ENCODE measurements around the gene VIM.
"Not testable (repeated sequence)": the region's sequence is repeated elsewhere in the genome, so short reads cannot be mapped to it uniquely, and the experiment has no call there.

Gene VIM

DNA sequence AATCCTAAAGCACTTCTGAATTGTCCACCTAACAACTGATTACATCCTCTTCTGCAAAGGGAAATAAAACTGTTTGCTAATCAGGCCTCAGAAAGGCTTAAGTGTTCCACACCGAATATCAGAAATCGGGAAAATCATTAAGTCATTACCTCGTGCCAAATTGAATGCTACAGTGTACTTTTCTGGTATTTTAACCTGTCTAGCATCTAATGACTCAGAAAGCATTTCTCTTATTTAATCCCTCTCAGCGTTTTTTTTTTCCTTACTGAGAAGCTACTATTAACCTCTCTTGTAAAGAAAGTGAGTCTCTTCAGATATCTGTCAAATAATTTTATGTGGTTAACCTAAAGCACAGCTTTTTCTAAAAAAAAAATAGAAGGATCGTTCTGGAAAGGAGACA, 28.6 kb downstream of the VIM start:
- no peak for DNase-seq (ENCODE audit: low read depth)

DNA sequence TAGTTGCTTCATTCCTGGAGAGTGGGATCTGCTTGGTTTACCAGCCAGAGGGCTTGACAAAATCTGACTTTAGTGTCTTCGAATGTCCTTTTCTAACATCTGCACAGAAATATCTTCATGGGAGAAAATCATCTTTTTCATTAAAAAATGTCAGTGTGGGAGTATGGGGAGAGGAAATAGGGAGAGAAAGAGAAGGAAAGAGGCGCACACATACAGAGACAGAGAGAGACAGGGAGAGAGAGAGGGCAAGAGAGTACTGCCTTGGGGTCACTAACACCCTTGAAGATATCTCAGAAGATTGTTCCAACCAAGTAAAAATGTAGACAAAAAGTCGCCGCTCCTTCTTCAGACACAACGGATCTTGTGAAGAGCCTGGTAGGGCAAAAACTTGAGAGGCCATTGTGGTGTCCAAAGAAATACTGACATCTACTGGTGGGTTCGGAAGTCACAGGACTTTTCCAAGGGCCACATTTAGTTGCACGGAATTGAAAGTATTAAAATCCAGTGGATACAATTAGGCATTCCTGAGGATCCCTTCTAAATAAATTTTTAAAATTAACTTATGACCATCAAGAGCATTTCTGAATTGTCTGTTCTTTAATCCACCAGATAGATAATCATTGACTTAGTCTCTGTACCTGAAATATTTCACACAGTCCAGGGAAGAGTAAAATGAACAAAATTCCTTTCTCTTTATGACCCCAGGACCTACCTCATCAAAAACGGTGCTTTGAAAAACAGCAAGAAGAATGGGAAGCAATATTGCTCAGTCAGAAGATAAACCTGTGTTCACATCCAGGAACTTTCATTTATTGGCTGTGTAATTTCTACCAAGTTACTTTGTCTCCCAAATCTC, 29.7 kb downstream of the VIM start:
- DNase-seq (ENCODE audit: low read depth): no peak

DNA sequence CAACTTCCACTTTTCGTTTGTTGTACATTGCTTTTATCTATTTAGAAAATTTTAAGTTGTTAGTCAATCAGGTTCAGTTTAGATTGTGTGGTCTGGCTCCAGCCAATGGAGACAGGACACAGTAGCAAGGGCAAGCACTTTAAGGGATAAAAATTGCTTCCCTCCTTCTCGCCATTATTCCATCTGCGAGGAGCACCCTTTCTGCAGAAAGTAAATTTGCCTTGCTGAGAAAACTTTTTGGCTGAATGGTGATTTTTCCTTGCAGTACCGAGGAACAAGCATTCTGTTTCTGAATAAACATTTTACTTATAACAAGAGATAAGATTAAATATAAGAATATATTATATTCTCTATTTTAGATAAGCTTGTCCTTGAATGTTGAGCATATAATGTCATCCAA, 34.5 kb downstream of the VIM start:
- no peak for DNase-seq (ENCODE audit: low read depth)

DNA sequence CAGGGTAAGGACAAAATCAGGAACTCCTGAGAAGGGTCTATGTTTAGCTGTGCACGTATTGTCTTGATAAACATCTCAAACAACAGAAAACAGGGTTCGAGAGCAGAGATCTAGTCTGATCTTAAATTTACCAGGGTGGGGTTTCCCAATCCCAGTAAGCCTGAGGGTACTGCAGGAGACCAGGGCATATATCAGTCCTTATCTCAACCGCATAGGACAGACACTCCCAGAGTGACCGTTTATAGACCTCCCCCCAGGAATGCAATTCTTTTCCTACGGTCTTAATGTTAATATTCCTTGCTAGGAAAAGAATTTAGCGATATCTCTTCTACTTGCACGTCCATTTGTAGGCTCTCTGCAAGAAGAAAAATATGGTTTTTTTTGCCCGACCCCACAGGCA, 35.5 kb downstream of the VIM start:
- no peak for DNase-seq (ENCODE audit: low read depth)

DNA sequence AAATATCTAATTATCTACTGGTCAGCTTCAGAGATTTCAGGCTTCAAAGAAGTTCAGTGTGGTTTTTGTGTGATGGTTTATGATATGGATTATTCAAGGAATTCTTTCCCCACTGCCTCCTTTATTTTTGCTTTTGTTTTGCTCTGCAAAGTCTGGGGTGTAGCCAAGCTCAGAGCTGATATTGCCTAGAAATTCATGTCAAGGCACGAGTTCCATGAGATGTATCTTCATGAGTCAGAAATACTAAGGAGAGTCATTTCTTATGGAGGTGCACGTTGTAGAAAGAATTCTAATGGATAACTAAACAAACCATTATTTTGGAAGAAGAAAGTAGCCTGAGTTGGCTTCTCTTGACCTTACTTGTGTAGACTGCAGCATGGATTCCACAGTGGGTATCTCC, 37.4 kb downstream of the VIM start:
- DNase-seq (ENCODE audit: low read depth): no peak

DNA sequence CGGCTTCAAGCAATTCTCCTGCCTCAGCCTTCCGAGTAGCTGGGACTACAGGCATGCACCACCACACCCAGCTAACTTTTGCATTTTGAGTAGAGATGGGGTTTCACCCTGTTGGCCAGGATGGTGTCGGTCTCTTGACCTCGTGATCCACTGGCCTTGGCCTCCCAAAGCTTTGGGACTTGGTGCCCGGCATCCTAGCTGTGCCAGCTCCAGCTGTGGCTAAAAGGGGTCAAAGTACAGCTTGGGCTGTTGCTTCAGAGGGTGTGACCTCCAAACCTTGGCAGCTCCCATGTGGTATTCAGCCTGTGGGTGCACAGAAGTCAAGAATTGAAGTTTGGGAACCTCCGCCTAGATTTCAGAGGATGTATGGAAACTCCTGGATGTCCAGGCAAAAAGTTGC, 38.5 kb downstream of the VIM start:
- DNase-seq (ENCODE audit: low read depth): not testable (repeated sequence)

DNA sequence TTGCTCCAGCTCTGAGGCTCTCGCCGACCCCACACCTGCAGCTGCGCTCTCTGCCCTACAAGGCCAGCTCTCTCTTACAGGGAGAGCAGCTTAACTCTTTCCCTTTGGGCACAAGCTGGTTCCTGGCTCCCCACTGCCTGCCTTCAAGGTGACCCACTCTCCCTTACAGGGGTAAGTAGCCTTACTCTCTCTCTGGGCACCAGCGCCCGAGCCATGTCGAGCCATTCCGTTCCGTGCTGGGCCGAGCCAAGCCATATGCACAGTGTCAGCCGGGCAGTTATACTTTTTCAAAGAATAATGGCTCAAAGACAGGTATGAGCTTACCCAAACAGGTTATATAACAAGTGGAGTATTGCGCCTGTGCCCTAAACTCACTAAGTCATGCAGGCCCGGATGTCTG, 44.6 kb downstream of the VIM start:
- no peak for DNase-seq (ENCODE audit: low read depth)

DNA sequence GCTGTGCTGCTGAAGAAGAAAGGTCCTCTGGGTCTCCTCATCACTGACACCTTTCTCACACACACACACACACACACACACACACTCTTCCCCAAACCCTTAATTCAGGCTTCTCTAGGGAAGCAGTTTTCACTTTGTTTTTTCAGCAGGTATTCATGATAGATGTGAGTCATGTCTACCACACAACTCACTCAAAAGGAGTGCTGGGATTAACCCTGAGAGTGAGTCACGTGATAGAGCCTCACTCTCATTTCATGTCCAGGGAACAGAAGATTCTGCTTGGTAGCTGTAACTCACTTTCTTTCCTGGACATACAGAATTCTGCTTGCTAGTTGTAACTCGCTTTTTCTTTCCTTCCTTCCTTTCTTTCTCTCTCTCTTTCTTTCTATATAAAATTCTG, 45.4 kb downstream of the VIM start:
- DNase-seq (ENCODE audit: low read depth): no peak

DNA sequence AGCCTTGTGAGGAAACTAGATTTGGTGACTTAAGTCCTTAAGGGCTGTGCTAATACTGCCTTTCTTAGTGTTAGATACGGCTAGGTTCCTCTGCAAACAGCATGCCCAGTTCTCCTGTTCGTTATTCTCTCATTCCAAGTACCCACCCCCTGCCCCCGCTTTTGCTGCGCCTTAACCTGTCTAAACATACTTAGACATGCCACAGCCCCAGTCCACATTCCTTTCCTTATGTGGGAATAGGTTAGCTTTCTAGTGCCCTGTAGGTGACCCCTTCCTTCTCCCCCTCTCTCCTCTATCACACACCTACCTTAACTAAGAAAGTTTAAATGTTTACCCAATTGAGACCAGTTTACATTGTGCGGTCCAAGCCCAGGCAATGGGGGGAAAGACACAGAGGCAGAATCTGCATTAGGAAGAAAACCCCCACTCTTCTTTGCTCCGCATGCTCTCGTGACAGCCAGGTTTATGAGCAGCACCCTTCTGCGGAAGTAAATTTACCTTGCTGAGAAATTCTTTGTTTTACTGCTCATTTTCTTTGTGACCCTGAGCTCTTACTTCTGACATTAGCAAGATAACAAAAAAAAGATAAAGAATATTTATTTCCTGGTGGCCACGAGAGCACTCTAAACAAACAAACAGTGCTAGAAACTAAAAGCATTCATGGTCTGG, 48.8 kb downstream of the VIM start:
- DNase-seq (ENCODE audit: low read depth): no peak

DNA sequence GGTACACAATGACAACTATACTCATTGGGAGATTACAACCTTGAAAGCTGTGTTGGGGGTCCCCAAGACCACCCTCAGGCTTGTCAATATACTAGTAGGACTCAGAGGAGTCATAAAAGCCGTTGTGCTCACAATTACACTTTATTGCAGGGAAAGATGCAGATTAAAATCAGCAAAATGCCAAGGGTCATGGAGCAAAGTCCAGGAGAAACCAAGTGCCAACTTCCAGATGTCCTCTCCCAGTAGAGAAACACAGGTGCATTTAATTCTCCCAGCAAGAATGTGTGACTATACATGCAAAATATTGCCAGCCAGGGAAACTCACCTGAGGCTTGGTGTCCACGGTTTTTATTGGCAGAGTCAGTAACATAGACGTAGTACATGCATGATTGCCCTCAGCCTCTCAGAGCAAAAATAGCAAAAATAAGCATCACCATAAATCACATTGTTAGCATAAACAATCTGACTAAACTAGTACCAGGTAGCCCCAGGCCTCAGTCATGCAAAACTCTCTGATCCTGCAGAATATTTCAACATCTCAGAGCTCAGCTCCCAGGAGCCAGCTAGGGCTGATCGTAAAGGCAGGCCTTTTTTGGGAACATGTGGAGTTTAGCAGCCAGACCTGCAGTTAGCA, 50.7 kb downstream of the VIM start:
- no peak for DNase-seq (ENCODE audit: low read depth)

DNA sequence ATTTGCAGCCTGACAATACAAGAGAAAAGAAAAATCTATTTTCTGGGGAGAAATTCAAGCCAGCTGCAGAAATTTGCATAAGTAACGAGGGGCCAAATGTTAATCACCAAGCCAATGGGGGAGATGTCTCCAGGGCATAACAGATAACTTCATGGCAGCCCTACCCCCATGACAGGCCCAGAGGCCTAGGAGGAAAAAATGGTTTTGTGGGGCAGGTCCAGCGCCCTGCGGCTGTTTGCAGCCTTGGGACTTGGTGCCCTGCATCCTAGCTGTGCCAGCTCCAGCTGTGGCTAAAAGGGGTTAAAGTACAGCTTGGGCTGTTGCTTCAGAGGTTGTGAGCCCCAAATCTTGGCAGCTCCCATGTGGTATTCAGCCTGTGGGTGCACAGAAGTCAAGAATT, 54.3 kb downstream of the VIM start:
- DNase-seq (ENCODE audit: low read depth): no peak

DNA sequence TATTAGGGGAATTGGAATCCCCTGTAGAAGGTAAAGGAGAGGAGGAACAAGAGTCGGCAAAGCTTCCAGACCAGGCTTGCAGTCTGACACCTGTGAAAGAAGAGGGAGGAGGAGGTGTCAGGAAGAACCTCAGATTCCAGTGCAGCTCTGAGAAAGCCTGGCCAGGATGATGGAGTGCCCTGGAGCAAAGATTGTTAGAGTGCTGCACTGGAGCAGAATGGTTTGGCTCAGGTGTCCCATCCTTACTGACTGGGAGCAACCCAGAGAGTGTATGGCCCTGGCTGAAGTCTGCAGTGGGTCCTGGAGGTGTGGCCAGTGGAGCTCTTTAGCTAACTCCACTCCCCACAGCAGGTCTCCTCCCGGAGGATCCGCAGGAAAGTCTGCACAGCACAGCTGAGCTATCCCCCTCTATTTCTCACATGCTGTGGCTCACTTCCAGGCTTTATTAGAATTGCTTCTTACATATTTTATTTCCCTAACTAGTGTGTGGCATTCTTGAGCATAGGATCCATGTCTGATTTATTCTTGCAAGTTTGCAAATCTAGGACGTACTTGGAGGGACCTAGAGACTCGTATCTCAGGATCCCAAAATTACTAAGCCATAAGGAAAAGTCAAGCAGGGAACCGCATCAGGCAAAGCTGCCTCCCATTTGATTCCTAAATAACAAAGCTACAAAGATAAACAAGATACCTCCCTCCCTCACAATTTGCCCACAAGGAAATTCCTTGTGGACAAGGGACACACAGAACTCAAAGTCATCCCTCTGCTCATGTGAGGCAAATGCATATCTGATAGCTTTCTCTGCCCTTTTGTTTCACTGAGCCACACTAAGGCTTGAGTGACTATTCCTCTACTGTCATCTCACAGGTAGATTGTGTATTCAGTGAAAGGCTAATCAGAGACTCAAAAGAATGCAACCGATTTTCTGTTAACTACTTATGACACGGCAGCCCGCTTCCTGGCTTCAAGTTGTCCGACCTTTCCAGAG, 58.8 kb downstream of the VIM start:
- DNase-seq (ENCODE audit: low read depth): no peak

Data from stimulated activated CD8-positive, alpha-beta memory T cell treated with anti-CD3 and anti-CD28 coated beads, Interleukin-15, amount 100 ng/mL, for 24 hours (primary cell).